Neuronal stem cell (in vitro differentiated cells): ENCODE results near the gene OSBPL2.

Source experiments
- DNase-seq: peaks from one replicate; pipeline ENCODE4 v3.0.0-alpha.2; 2013; ENCODE audit warnings: low spot score
- H2AFZ ChIP-seq: one replicate; pipeline ENCODE4 v1.6.1; 2013; ENCODE audit warnings: mild to moderate bottlenecking, low read length, inconsistent platforms
- H2AK5ac ChIP-seq: 2 replicates; pipeline ENCODE4 v1.6.1; 2013; ENCODE audit warnings: low read depth, mild to moderate bottlenecking, inconsistent platforms, low read length, moderate library complexity, mixed read lengths
- H2BK120ac ChIP-seq: 2 replicates; pipeline ENCODE4 v1.6.1; 2013; ENCODE audit warnings: low read depth, mild to moderate bottlenecking, inconsistent platforms, low read length, moderate library complexity, mixed read lengths
- H2BK12ac ChIP-seq: one replicate; pipeline ENCODE4 v1.6.1; 2013; ENCODE audit warnings: low read length, inconsistent platforms
- H2BK15ac ChIP-seq: 2 replicates; pipeline ENCODE4 v1.6.1; 2013; ENCODE audit warnings: mild to moderate bottlenecking, low read length, inconsistent platforms, mixed read lengths
- H2BK5ac ChIP-seq: one replicate; pipeline ENCODE4 v1.6.1; 2013; ENCODE audit warnings: inconsistent platforms, mild to moderate bottlenecking, low read length, moderate library complexity
- H3K14ac ChIP-seq: one replicate; pipeline ENCODE4 v1.6.1; 2013; ENCODE audit warnings: low read length, inconsistent platforms
- H3K18ac ChIP-seq: 2 replicates; pipeline ENCODE4 v1.6.1; 2013; ENCODE audit warnings: low read length, inconsistent platforms
- H3K23ac ChIP-seq: 2 replicates; pipeline ENCODE4 v1.6.1; 2013; ENCODE audit warnings: low read depth, mild to moderate bottlenecking, mixed read lengths, low read length, inconsistent platforms; ENCODE audit not compliant: poor library complexity
- H3K27ac ChIP-seq: replicated peaks from 3 replicates; pipeline ENCODE4 v1.5.1; 2013; ENCODE audit warnings: low read length, inconsistent platforms
- H3K27me3 ChIP-seq, 3 experiments: 2 replicates each; pipeline ENCODE4 v1.6.1; 2013; ENCODE audit warnings: low read length in 3 of 3, mild to moderate bottlenecking in 2 of 3, inconsistent platforms in 1 of 3, low read depth in 1 of 3, mixed read lengths in 1 of 3, moderate library complexity in 1 of 3; ENCODE audit not compliant: control insufficient read depth in 3 of 3, insufficient read depth in 3 of 3
- H3K36me3 ChIP-seq, 2 donors: replicated peaks in 1 of 2; 2 replicates each; pipeline ENCODE4 v1.6.1; 2013; ENCODE audit warnings: low read length in 2 of 2; ENCODE audit not compliant: control insufficient read depth in 2 of 2, insufficient read depth in 2 of 2
- H3K4ac ChIP-seq: 2 replicates; pipeline ENCODE4 v1.6.1; 2013; ENCODE audit warnings: inconsistent platforms, mild to moderate bottlenecking, low read length, moderate library complexity
- H3K4me1 ChIP-seq, 2 donors: 1 replicate in 1 of 2; 2 replicates in 1 of 2; pipeline ENCODE4 v1.6.1; 2013; ENCODE audit warnings: low read length in 2 of 2, low read depth in 1 of 2; ENCODE audit not compliant: control insufficient read depth in 2 of 2, insufficient read depth in 1 of 2
- H3K4me2 ChIP-seq: one replicate; pipeline ENCODE4 v1.6.1; 2013; ENCODE audit warnings: mild to moderate bottlenecking, low read length, inconsistent platforms; ENCODE audit not compliant: insufficient read depth, poor library complexity, severe bottlenecking
- H3K4me3 ChIP-seq, 2 donors: 2 replicates each; pipeline ENCODE4 v1.5.1; 2013; ENCODE audit warnings: low read length in 2 of 2, mild to moderate bottlenecking in 2 of 2, inconsistent platforms in 1 of 2, moderate library complexity in 1 of 2
- H3K79me1 ChIP-seq: one replicate; pipeline ENCODE4 v1.6.1; 2013; ENCODE audit warnings: low read depth, mild to moderate bottlenecking, inconsistent platforms, low read length, moderate library complexity
- H3K9ac ChIP-seq: one replicate; pipeline ENCODE4 v1.6.1; 2013; ENCODE audit warnings: mild to moderate bottlenecking, low read depth, low read length, inconsistent platforms; ENCODE audit not compliant: poor library complexity
- H3K9me3 ChIP-seq, 2 donors: replicated peaks in 1 of 2; 2 replicates each; pipeline versions ENCODE3 to v1.6.1; 2013; ENCODE audit warnings: low read length in 2 of 2, mild to moderate bottlenecking in 2 of 2, inconsistent platforms in 1 of 2, low read depth in 1 of 2, mixed read lengths in 1 of 2, moderate library complexity in 1 of 2; ENCODE audit not compliant: control insufficient read depth in 2 of 2, insufficient read depth in 1 of 2
- H4K8ac ChIP-seq: one replicate; pipeline ENCODE4 v1.6.1; 2013; ENCODE audit warnings: low read depth, mild to moderate bottlenecking, inconsistent platforms, low read length, moderate library complexity
- H4K91ac ChIP-seq: one replicate; pipeline ENCODE4 v1.6.1; 2013; ENCODE audit warnings: low read length, low read depth, mild to moderate bottlenecking, inconsistent platforms; ENCODE audit not compliant: poor library complexity
- WGBS, 2 donors: extraction: QIAGEN DNeasy Blood & Tissue Kit; methylation state at CpG; one replicate each; pipeline ENCODE4 v1.1.7; 2013; ENCODE audit warnings: missing lambda C conversion rate in 2 of 2, mixed read lengths in 1 of 2; ENCODE audit not compliant: insufficient read length in 2 of 2, insufficient replicate concordance in 1 of 2; ENCODE audit errors: extremely low coverage in 2 of 2; 5-methylcytosine and 5-hydroxymethylcytosine counted together

OSBPL2 gene

GRCh38 chr20:62308102-62308822 lies 69.9 kb downstream of the OSBPL2 start:
- Histone ChIP-seq H3K9ac (no peak overlapping the region), H3K79me1 (peaks cover 32% of the 10 kb centered on the region), H3K4me3 (no peak overlapping the region), H3K4me1 (peaks cover 8 to 10% of the 10 kb centered on the region in 2 donors), H2BK12ac (no peak overlapping the region), H3K4ac (no peak overlapping the region), H3K4me2 (no peak overlapping the region), H3K9me3 (no peaks in the 10 kb centered on the region), H2AFZ (no peak overlapping the region), H3K36me3 (peaks cover 66 to 82% of the 10 kb centered on the region in 2 donors), H2BK120ac (no peak overlapping the region), H2AK5ac (no peak overlapping the region), H3K14ac (no peak overlapping the region), H3K23ac (peak overlapping the region; percentile 91), H4K8ac (no peak overlapping the region), H3K27ac (no peak overlapping the region), H2BK15ac (no peak overlapping the region), H4K91ac (no peak overlapping the region), H3K27me3 (no peaks in the 10 kb centered on the region), H3K18ac (no peak overlapping the region), H2BK5ac (no peak overlapping the region)
- no CpG with 5 or more reads among the region's 29 CpGs for WGBS, 2 donors
- no peak for DNase-seq

- H2AFZ ChIP-seq: no peak overlapping the region
- H4K91ac ChIP-seq: no peak overlapping the region
- H3K23ac ChIP-seq: no peak overlapping the region
- no peak overlapping the region for H2AK5ac ChIP-seq
- peak overlapping the region; percentile 77 for H3K9ac ChIP-seq
- no peak for DNase-seq
- peaks cover 71 to 80% of the 10 kb centered on the region in 2 donors for H3K36me3 ChIP-seq
- H4K8ac ChIP-seq: no peak overlapping the region
- no peak overlapping the region for H2BK5ac ChIP-seq
- no peak overlapping the region for H3K4ac ChIP-seq
- H3K4me1 ChIP-seq: peaks cover 0 to 4% of the 10 kb centered on the region in 2 donors
- no peak overlapping the region for H3K14ac ChIP-seq
- peaks cover 23% of the 10 kb centered on the region for H3K79me1 ChIP-seq
- WGBS, 2 donors: no CpG with 5 or more reads among the region's 26 CpGs
- no peak overlapping the region for H3K27ac ChIP-seq
- no peak overlapping the region for H2BK15ac ChIP-seq
- H3K4me3 ChIP-seq: no peak overlapping the region
- H3K9me3 ChIP-seq: no peaks in the 10 kb centered on the region
- no peak overlapping the region for H2BK12ac ChIP-seq
- peak overlapping the region; percentile 76 for H3K18ac ChIP-seq
- H3K4me2 ChIP-seq: no peak overlapping the region
- H3K27me3 ChIP-seq: no peaks in the 10 kb centered on the region
- no peak overlapping the region for H2BK120ac ChIP-seq
Observed at GRCh38 chr20:62309198-62309944, 71.0 kb downstream of the OSBPL2 start.

- Histone ChIP-seq H3K79me1 (peaks cover 16% of the 10 kb centered on the region), H3K4me1 (no peaks in the 10 kb centered on the region), H3K23ac (no peak overlapping the region), H3K4me2 (no peak overlapping the region), H3K36me3 (peaks cover 74 to 80% of the 10 kb centered on the region in 2 donors), H3K4me3 (no peak overlapping the region), H3K9me3 (no peaks in the 10 kb centered on the region), H4K8ac (no peak overlapping the region), H2AFZ (no peak overlapping the region), H3K14ac (no peak overlapping the region), H4K91ac (peak overlapping the region; percentile 53), H2BK120ac (no peak overlapping the region), H2BK12ac (no peak overlapping the region), H3K27ac (no peak overlapping the region), H2BK5ac (no peak overlapping the region), H3K18ac (no peak overlapping the region), H2BK15ac (no peak overlapping the region), H3K27me3 (no peaks in the 10 kb centered on the region), H2AK5ac (no peak overlapping the region), H3K4ac (no peak overlapping the region), H3K9ac (no peak overlapping the region)
- WGBS, 2 donors: no CpG with 5 or more reads among the region's 29 CpGs
- no peak for DNase-seq
Observed at GRCh38 chr20:62309947-62310756, 71.8 kb downstream of the OSBPL2 start.

GRCh38 chr20:62310757-62311121 lies 72.4 kb downstream of the OSBPL2 start:
- Histone ChIP-seq H2AFZ (no peak overlapping the region), H3K36me3 (peaks cover 74 to 80% of the 10 kb centered on the region in 2 donors), H2BK5ac (no peak overlapping the region), H4K8ac (no peak overlapping the region), H3K18ac (no peak overlapping the region), H2BK12ac (no peak overlapping the region), H3K4me3 (no peak overlapping the region), H3K23ac (no peak overlapping the region), H3K79me1 (peaks cover 12% of the 10 kb centered on the region), H3K4me2 (no peak overlapping the region), H3K14ac (no peak overlapping the region), H3K9me3 (no peaks in the 10 kb centered on the region), H4K91ac (no peak overlapping the region), H3K4ac (no peak overlapping the region), H3K9ac (no peak overlapping the region), H3K27me3 (no peaks in the 10 kb centered on the region), H3K27ac (no peak overlapping the region), H2BK120ac (no peak overlapping the region), H2BK15ac (no peak overlapping the region), H2AK5ac (no peak overlapping the region), H3K4me1 (no peaks in the 10 kb centered on the region)
- no CpG with 5 or more reads among the region's 25 CpGs for WGBS, 2 donors
- no peak for DNase-seq
